ENCODE measurements around the gene HELZ2.

The HELZ2 gene

DNA sequence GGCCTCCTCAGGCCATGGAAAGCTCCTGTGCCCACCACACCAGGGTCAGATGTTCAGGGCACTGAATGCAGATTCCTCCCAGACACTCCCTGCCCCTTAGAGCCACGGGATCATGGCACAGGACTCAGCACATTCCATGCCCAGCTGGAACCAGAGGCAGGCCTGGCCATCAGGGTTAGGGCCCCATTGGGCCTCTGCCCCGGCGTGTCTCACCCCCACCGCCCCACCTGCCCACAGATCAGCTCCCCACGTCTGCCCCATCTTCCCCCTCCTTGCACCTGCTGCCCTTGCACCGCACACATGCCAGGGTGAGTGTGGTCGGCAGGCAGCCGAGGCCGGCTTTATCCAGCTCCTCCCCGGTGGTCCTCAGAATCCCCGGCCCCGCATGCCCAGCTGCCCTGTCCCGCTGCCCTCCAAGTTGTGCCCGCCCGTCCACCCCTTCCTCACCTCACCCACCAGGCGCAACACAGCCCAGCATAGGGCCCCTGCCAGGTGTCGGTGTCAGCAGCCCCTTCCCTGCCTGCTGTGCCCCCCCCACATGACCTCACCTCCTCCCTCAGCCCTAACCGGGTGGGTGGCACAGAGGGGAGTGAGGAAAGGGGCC, 24.3 kb downstream of the HELZ2 start:
- TF ChIP-seq ARNT (IDR thresholded peaks at IDR 0.05), result no peak
- TF ChIP-seq NFRKB (IDR thresholded peaks at IDR 0.05), result no peak
- TF ChIP-seq ZNF384 (IDR thresholded peaks at IDR 0.05), result no peak
- no peak for TF ChIP-seq CTBP1 (IDR thresholded peaks at IDR 0.05; ENCODE audit: borderline replicate concordance)
- TF ChIP-seq FOXA1 (IDR thresholded peaks at IDR 0.05), result no peak
- no peak for TF ChIP-seq LEF1 (IDR thresholded peaks at IDR 0.05; ENCODE audit: borderline replicate concordance)
- TF ChIP-seq HDGF (IDR thresholded peaks at IDR 0.05; ENCODE audit: borderline replicate concordance), result no peak
- no peak for TF ChIP-seq FOXK2 (IDR thresholded peaks at IDR 0.05)
- TF ChIP-seq, protein P1, sequence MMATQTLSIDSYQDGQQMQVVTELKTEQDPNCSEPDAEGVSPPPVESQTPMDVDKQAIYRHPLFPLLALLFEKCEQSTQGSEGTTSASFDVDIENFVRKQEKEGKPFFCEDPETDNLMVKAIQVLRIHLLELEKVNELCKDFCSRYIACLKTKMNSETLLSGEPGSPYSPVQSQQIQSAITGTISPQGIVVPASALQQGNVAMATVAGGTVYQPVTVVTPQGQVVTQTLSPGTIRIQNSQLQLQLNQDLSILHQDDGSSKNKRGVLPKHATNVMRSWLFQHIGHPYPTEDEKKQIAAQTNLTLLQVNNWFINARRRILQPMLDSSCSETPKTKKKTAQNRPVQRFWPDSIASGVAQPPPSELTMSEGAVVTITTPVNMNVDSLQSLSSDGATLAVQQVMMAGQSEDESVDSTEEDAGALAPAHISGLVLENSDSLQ (IDR thresholded peaks at IDR 0.05), result no peak
- no peak for DNase-seq (ENCODE audit: extremely low spot score)
- CTCF ChIA-PET, result no interaction called here
- POLR2A ChIA-PET, result interaction anchor here (0.9 to 1.8 kb wide), 2 partner anchors 12 to 24 kb away, joined by 4 to 8 read pairs; partner anchors contain the start of gene HELZ2

DNA sequence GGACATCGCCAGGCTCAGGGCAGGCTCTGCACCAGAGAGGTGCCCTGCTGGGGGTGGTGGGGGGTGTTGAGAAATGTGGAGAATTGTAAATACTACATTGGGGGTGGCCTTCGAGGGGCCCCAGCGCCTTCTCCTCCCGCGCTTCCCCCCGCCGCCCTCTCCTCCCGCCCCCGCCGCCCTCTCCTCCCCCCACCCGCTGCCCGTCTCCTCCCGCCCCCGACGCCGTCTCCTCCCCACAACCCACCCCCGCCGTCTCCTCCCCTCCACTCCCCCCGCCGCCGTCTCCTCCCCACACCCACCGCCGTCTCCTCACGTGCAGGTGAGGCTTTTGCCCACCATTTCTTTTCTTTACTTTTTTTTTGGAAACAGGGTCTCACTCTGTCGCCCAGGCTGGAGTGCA, 25.0 kb downstream of the HELZ2 start:
- no peak for DNase-seq (ENCODE audit: extremely low spot score)
- TF ChIP-seq FOXK2 (IDR thresholded peaks at IDR 0.05), result no peak
- TF ChIP-seq FOXM1 (IDR thresholded peaks at IDR 0.05; ENCODE audit: borderline replicate concordance), result no peak
- no peak for TF ChIP-seq ARNT (IDR thresholded peaks at IDR 0.05)
- TF ChIP-seq HDGF (IDR thresholded peaks at IDR 0.05; ENCODE audit: borderline replicate concordance), result no peak
- TF ChIP-seq ZNF384 (IDR thresholded peaks at IDR 0.05), result no peak
- no peak for TF ChIP-seq BHLHE40 (IDR thresholded peaks at IDR 0.05; ENCODE audit: borderline replicate concordance)
- TF ChIP-seq ELF4 (IDR thresholded peaks at IDR 0.05), result no peak
- TF ChIP-seq, protein P1 (IDR thresholded peaks at IDR 0.05), result no peak
- no peak for TF ChIP-seq L3MBTL2 (conservative IDR thresholded peaks at IDR 0.05)
- no peak for TF ChIP-seq SP1 (IDR thresholded peaks at IDR 0.05)
- TF ChIP-seq LEF1 (IDR thresholded peaks at IDR 0.05; ENCODE audit: borderline replicate concordance), result no peak
- TF ChIP-seq CTBP1 (IDR thresholded peaks at IDR 0.05; ENCODE audit: borderline replicate concordance), result no peak
- TF ChIP-seq FOXA1 (IDR thresholded peaks at IDR 0.05), result no peak
- TF ChIP-seq NFRKB (IDR thresholded peaks at IDR 0.05), result no peak
- TF ChIP-seq SUZ12 (IDR thresholded peaks at IDR 0.05), result no peak
- TF ChIP-seq TARDBP (IDR thresholded peaks at IDR 0.05), result no peak
- ChIA-PET CTCF (no interaction called here), POLR2A (no interaction called here)

DNA sequence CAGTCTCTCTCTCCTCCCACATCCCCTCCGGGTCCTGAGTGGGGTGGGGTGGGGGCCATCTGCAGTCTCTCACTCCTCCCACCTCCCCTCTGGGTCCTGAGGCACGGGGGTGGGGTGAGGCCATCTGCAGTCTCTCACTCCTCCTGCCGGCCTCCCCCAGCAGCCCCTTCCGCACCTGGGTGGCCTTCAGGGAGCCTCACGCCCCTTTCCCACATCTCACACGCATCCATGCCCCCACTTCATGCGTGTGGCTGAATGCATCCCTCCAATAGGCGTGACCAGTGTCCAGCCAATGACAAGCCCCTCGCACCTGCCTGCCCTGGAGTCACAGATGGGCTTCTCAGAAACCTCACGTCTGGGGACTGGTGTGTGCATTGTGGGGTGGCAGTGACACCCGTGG, 25.5 kb downstream of the HELZ2 start:
- ChIA-PET CTCF (no interaction called here), POLR2A (no interaction called here)
- TF ChIP-seq CTBP1 (IDR thresholded peaks at IDR 0.05; ENCODE audit: borderline replicate concordance), result no peak
- no peak for TF ChIP-seq NFRKB (IDR thresholded peaks at IDR 0.05)
- TF ChIP-seq SP1 (IDR thresholded peaks at IDR 0.05), result no peak
- TF ChIP-seq BHLHE40 (IDR thresholded peaks at IDR 0.05; ENCODE audit: borderline replicate concordance), result no peak
- no peak for TF ChIP-seq ARNT (IDR thresholded peaks at IDR 0.05)
- TF ChIP-seq TARDBP (IDR thresholded peaks at IDR 0.05), result no peak
- TF ChIP-seq FOXA1 (IDR thresholded peaks at IDR 0.05), result no peak
- no peak for TF ChIP-seq ELF4 (IDR thresholded peaks at IDR 0.05)
- no peak for TF ChIP-seq ZNF384 (IDR thresholded peaks at IDR 0.05)
- no peak for DNase-seq (ENCODE audit: extremely low spot score)

DNA sequence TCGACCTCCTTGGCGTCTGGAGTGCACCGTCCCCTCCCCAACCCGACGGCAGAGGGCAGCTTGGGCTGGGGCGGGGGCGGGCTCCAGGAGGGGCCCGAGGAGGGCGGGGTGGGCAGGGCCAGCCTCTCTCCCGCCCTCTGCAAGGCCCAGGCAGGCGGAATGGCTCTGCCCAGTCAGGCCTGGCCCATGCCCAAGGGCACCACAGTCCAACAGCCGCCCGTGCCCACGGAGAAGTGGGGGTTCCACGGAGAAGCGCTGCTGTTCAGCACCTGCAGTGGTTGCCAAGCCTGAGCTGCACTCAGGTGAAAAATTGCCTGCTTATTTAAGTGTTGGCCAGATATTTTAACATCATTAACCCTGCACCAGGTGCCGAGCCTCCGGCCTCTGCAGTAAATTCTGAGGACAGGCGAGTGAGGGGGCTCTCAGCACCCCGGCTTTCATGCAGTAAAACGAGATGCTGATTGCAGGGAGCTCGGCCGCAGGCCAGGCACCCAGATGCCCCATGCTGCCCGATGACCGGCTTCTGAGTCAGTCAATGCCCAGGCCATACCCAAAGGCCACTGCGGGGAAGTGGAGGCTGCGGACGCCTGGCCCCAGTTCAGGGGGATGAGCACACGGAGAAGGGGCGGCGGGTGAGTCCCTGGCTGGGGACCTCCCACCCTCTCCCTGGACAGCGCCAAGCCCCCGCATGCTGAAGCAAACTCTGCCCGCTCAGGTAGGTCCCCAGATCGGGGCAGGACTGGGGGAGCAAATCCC, 26.1 kb downstream of the HELZ2 start, which contains the start of gene SRMS:
TSS of gene SRMS (minus strand) at position 25 of the 756 bp plus-strand sequence. CDS start 286 bp downstream, outside the sequence.
- POLR2A ChIA-PET, result interaction anchor here (1.1 kb wide), 1 partner anchor 27 kb away, joined by 5 read pairs; the partner anchor contains the start of gene PPDPF

DNA sequence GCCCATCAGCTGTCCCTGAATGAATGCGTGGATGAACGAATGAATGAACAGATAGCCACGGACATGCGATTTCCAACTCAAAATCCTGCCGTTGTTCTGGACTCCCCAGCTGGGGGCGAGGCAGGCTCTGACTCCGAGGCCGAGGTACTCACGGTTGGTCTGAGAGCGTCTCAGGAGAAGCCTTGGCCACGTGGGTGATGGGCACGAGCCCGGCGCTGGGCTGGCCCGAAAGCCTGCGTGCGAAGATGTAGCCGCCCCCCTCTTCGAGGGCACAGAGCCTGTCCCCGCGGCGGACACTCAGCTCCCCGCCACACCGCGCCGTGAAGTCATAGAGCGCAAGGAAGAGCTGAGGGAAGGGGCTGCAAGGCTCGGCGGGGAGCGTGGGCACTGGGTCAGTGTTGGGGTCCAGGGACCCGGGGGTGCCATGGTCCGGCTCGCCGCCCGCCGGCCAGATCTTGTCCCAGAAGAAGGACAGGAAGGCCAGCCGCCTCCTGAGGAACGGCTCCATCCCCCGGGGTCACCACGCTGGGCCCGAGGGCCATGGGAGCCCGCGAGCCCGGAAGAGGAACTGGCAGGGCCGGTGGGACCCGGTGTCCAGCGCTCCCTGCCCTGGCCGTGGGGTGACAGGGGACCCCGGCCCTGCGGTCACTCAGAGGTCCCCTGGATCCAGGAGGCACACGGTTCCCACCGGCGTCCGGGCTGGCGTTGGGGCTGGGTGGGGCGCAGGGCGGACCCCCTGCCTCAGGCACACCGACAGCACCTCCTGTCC, 26.9 kb downstream of the HELZ2 start:
- TF ChIP-seq, protein P1 (IDR thresholded peaks at IDR 0.05), result no peak
- TF ChIP-seq FOXM1 (IDR thresholded peaks at IDR 0.05; ENCODE audit: borderline replicate concordance), result no peak
- no peak for TF ChIP-seq ELF4 (IDR thresholded peaks at IDR 0.05)
- no peak for TF ChIP-seq L3MBTL2 (conservative IDR thresholded peaks at IDR 0.05)
- TF ChIP-seq CTBP1 (IDR thresholded peaks at IDR 0.05; ENCODE audit: borderline replicate concordance), result no peak
- no peak for TF ChIP-seq ARNT (IDR thresholded peaks at IDR 0.05)
- TF ChIP-seq SUZ12 (IDR thresholded peaks at IDR 0.05), result no peak
- TF ChIP-seq BHLHE40 (IDR thresholded peaks at IDR 0.05; ENCODE audit: borderline replicate concordance), result no peak
- TF ChIP-seq FOXK2 (IDR thresholded peaks at IDR 0.05), result no peak
- DNase-seq (ENCODE audit: extremely low spot score), result no peak
- ChIA-PET POLR2A (interaction anchor here (1.1 kb wide), 1 partner anchor 26 kb away, joined by 5 read pairs; the partner anchor contains the start of gene PPDPF), CTCF (interaction anchor here (0.6 to 1.0 kb wide), 2 partner anchors 9 to 259 kb away, joined by 3 read pairs; no protein-coding TSS in a partner anchor)

More for the DNA sequence above, 26.1 kb downstream of the HELZ2 start, which contains the start of gene SRMS:
- CTCF ChIA-PET, result no interaction called here
- TF ChIP-seq HDGF (IDR thresholded peaks at IDR 0.05; ENCODE audit: borderline replicate concordance), result no peak
- TF ChIP-seq SP1 (IDR thresholded peaks at IDR 0.05), result no peak
- no peak for TF ChIP-seq FOXA1 (IDR thresholded peaks at IDR 0.05)
- no peak for TF ChIP-seq ZNF384 (IDR thresholded peaks at IDR 0.05)
- no peak for TF ChIP-seq ARNT (IDR thresholded peaks at IDR 0.05)
- DNase-seq (ENCODE audit: extremely low spot score), result no peak
